IMR-90 (cell line): ENCODE results near the gene FAF1. TPM values are rescaled to one million over a fixed set of nuclear protein-coding genes. Genes with fewer than 3 reads are reported as not detected.

Experiments used
- ATAC-seq: fragments of 200-7000 bp; cut with Tn5 transposase; 2 replicates; pipeline ENCODE4 v1.9.1; 2020; ENCODE audit warnings: low read depth, mild to moderate bottlenecking, moderate library complexity
- BruUV-seq: library from RNA; stranded (reverse); fragments of 400-500 nt; replicated peaks from 2 replicates; lab custom pipeline; 2021; lab: Mats Ljungman, UMichigan
- CTCF ChIA-PET: fragments of 300-600 bp; formaldehyde crosslinking; extraction: SDS; loops from one replicate; lab custom pipeline; 2021; ENCODE audit warnings: antibody characterized with exemption; lab: Yijun Ruan, JAX
- POLR2A ChIA-PET: fragments of 300-600 bp; sonication (Branson Sonifier 250); formaldehyde crosslinking; loops from one replicate; lab custom pipeline; 2022; ENCODE audit warnings: antibody characterized with exemption; ENCODE audit not compliant: unreplicated experiment; lab: Charles Lee
- DNase-seq: peaks from one replicate; pipeline ENCODE4 v3.0.0; 2013
- H2AFZ ChIP-seq: replicated peaks from 2 replicates; pipeline ENCODE3; 2013; ENCODE audit warnings: low read length, mild to moderate bottlenecking; ENCODE audit not compliant: poor library complexity
- H2AK5ac ChIP-seq: 2 replicates; pipeline ENCODE4 v1.6.1; 2013; ENCODE audit warnings: low read depth, low read length, inconsistent platforms
- H2AK9ac ChIP-seq: replicated peaks from 2 replicates; pipeline ENCODE3; 2013; ENCODE audit warnings: mild to moderate bottlenecking, low read depth, low read length, moderate library complexity; ENCODE audit not compliant: poor library complexity
- H2BK120ac ChIP-seq: 2 replicates; pipeline ENCODE4 v1.6.1; 2013; ENCODE audit warnings: low read depth, low read length, inconsistent platforms
- H2BK15ac ChIP-seq: 3 replicates; pipeline ENCODE4 v1.6.1; 2013; ENCODE audit warnings: low read depth, low read length, inconsistent platforms
- H2BK20ac ChIP-seq: 2 replicates; pipeline ENCODE4 v1.6.1; 2013; ENCODE audit warnings: low read depth, mild to moderate bottlenecking, inconsistent platforms, low read length, moderate library complexity
- H2BK5ac ChIP-seq: 2 replicates; pipeline ENCODE4 v1.6.1; 2013; ENCODE audit warnings: mild to moderate bottlenecking, low read depth, low read length, inconsistent platforms; ENCODE audit not compliant: poor library complexity, severe bottlenecking
- H3K14ac ChIP-seq: replicated peaks from 2 replicates; pipeline ENCODE4 v1.6.1; 2013; ENCODE audit warnings: low read depth, low read length, inconsistent platforms
- H3K18ac ChIP-seq: 2 replicates; pipeline ENCODE4 v1.6.1; 2013; ENCODE audit warnings: low read depth, low read length, control low read depth
- H3K23ac ChIP-seq: 2 replicates; pipeline ENCODE4 v1.6.1; 2013; ENCODE audit warnings: low read depth, low read length, inconsistent platforms
- H3K27ac ChIP-seq: 2 replicates; pipeline ENCODE4 v1.5.1; 2013; ENCODE audit warnings: mild to moderate bottlenecking, control low read depth, low read length; ENCODE audit not compliant: insufficient read depth
- H3K27me3 ChIP-seq: 2 replicates; pipeline ENCODE4 v1.6.1; 2013; ENCODE audit warnings: low read length; ENCODE audit not compliant: control insufficient read depth, insufficient read depth
- H3K36me3 ChIP-seq: 2 replicates; pipeline ENCODE4 v1.6.1; 2013; ENCODE audit warnings: low read length, mixed read lengths; ENCODE audit not compliant: control insufficient read depth, insufficient read depth
- H3K4ac ChIP-seq: 2 replicates; pipeline ENCODE4 v1.6.1; 2013; ENCODE audit warnings: low read depth, low read length, inconsistent platforms
- H3K4me1 ChIP-seq: 2 replicates; pipeline ENCODE4 v1.6.1; 2013; ENCODE audit warnings: low read length, mixed read lengths; ENCODE audit not compliant: control insufficient read depth, insufficient read depth
- H3K4me2 ChIP-seq: 2 replicates; pipeline ENCODE4 v1.6.1; 2013; ENCODE audit warnings: low read depth, mild to moderate bottlenecking, control low read depth, low read length, moderate library complexity
- H3K4me3 ChIP-seq: 2 replicates; pipeline ENCODE4 v1.5.1; 2013; ENCODE audit warnings: low read depth, mild to moderate bottlenecking, control low read depth, low read length, moderate library complexity; ENCODE audit not compliant: insufficient read depth
- H3K56ac ChIP-seq: 2 replicates; pipeline ENCODE4 v1.6.1; 2013; ENCODE audit warnings: low read length, inconsistent platforms; ENCODE audit not compliant: insufficient read depth; ENCODE audit errors: extremely low read depth
- H3K79me1 ChIP-seq, 2 experiments: 2 replicates each; pipeline ENCODE4 v1.6.1; 2013; ENCODE audit warnings: low read length in 2 of 2, inconsistent platforms in 1 of 2, low read depth in 1 of 2
- H3K9ac ChIP-seq: 2 replicates; pipeline ENCODE4 v1.6.1; 2013; ENCODE audit warnings: low read depth, low read length, control low read depth
- H3K9me1 ChIP-seq: 2 replicates; pipeline ENCODE4 v1.6.1; 2013; ENCODE audit warnings: low read length, inconsistent platforms; ENCODE audit not compliant: insufficient read depth
- H3K9me3 ChIP-seq: 2 replicates; pipeline ENCODE4 v1.6.1; 2013; ENCODE audit warnings: low read length; ENCODE audit not compliant: control insufficient read depth, insufficient read depth
- H4K20me1 ChIP-seq: 2 replicates; pipeline ENCODE4 v1.6.1; 2013; ENCODE audit warnings: low read length, inconsistent platforms; ENCODE audit not compliant: insufficient read depth
- H4K5ac ChIP-seq: 2 replicates; pipeline ENCODE4 v1.6.1; 2013; ENCODE audit warnings: mild to moderate bottlenecking, low read depth, low read length, control low read depth
- H4K8ac ChIP-seq, 2 experiments: 2 replicates each; pipeline ENCODE4 v1.6.1; 2013; ENCODE audit warnings: low read depth in 2 of 2, low read length in 2 of 2, control low read depth in 1 of 2, inconsistent platforms in 1 of 2
- H4K91ac ChIP-seq: 2 replicates; pipeline ENCODE4 v1.6.1; 2013; ENCODE audit warnings: low read depth, low read length, inconsistent platforms; ENCODE audit not compliant: insufficient read depth
- NFE2L2 ChIP-seq: fragments of 150-350 bp; IDR thresholded peaks from 2 replicates; pipeline ENCODE4 v1.6.1; 2016; ENCODE audit warnings: low read depth, mild to moderate bottlenecking, low read length
- WGBS, 2 experiments: methylation state at CpG; one replicate each; pipeline versions ENCODE4 v1.1.5 to v1.1.7; 2013; ENCODE audit warnings: missing lambda C conversion rate in 2 of 2; ENCODE audit not compliant: insufficient read length in 1 of 2; ENCODE audit errors: extremely low coverage in 2 of 2; 5-methylcytosine and 5-hydroxymethylcytosine counted together
- dilution Hi-C: fragments of 300-500 bp; cut with HindIII; formaldehyde crosslinking; loops from one replicate; pipeline ENCODE4 v1.14.3; 2018; ENCODE audit warnings: low sequenced_read_pairs; ENCODE audit not compliant: unreplicated experiment
- in situ Hi-C: fragments of 300-500 bp; cut with MboI; formaldehyde crosslinking; loops from 3 replicates; pipeline ENCODE4 v1.14.3; 2019; ENCODE audit warnings: low sequenced_read_pairs, inconsistent platforms, mixed read lengths
- intact Hi-C: fragments of 100-400 bp; cut with micrococcal nuclease; formaldehyde crosslinking; loops from 2 replicates; pipeline ENCODE4 v1.10.0; 2022
- polyA plus RNA-seq, 3 experiments: library from polyadenylated mRNA; depleted of rRNA; stranded (reverse); fragments of >200 nt; gene quantifications; 2 replicates each; pipeline ENCODE4 v1.2.3, GENCODE V29; 2012; ENCODE audit warnings: low replicate concordance in 1 of 3
- total RNA-seq: library from RNA; depleted of rRNA; stranded (reverse); fragments of >200 nt; gene quantifications from 2 replicates; pipeline ENCODE4 v1.2.3, GENCODE V29; 2012

Gene FAF1
- total and polyA plus RNA-seq, 2 of the 4 experiments (the other 2 are of a cell fraction) = 18.8 to 72.9 TPM

GRCh38 chr1:50783286-50783685, 176.8 kb downstream of the FAF1 start:
- Histone ChIP-seq H3K27ac (no peak overlapping the region), H3K79me1 (peaks cover 13 to 21% of the 10 kb centered on the region in 2 experiments; a peak in 3 of 4 replicates), H4K91ac (no peak overlapping the region), H3K14ac (no peak overlapping the region), H2BK5ac (no peak overlapping the region), H2BK20ac (no peak overlapping the region), H2AFZ (no peak overlapping the region), H3K18ac (no peak overlapping the region), H3K23ac (no peak overlapping the region), H3K9me1 (peaks cover 6% of the 10 kb centered on the region; the same call in 1 of the 2 replicates), H3K56ac (no peak overlapping the region), H2BK120ac (no peak overlapping the region), H3K4me3 (no peak overlapping the region), H2AK9ac (no peak overlapping the region), H3K4me2 (peak overlapping the region; percentile 67; the same call in 1 of the 2 replicates), H3K9me3 (peaks cover 3% of the 10 kb centered on the region; the same call in 1 of the 2 replicates), H3K36me3 (peaks cover 8% of the 10 kb centered on the region), H3K9ac (no peak overlapping the region), H2BK15ac (no peak overlapping the region), H3K4ac (no peak overlapping the region), H4K8ac (no peak overlapping the region; a peak in 1 of 4 replicates), H3K4me1 (no peaks in the 10 kb centered on the region), H2AK5ac (no peak overlapping the region), H4K5ac (no peak overlapping the region), H4K20me1 (no peaks in the 10 kb centered on the region), H3K27me3 (no peaks in the 10 kb centered on the region)
- CTCF ChIA-PET = interaction anchor here (1.5 kb wide), 1 partner anchor 9 kb away, joined by 8 read pairs; no protein-coding TSS in a partner anchor
- TF ChIP-seq NFE2L2 = no peak
- POLR2A ChIA-PET = interaction anchor here (0.6 kb wide), 1 partner anchor 188 kb away, joined by 3 read pairs; no protein-coding TSS in a partner anchor
- WGBS, 2 experiments = 80% methylated on average over 2 of the region's 9 CpGs; no CpG with 5 or more reads in 1 of the 2 experiments
- dilution Hi-C loops = no loop called here
- no TSS peak for BruUV-seq
- DNase-seq (no peak), ATAC-seq (no peak)
- in situ Hi-C loops = no loop called here
- intact Hi-C loops = no loop called here
